Measurements from ENCODE around the gene SETD1A.
"Not testable (repeated sequence)": the region's sequence is repeated elsewhere in the genome, so short reads cannot be mapped to it uniquely, and the experiment has no call there.

The SETD1A gene

GRCh38 chr16:30930160-30930571, 27.4 kb upstream of the SETD1A start:
- DNase-seq, result no peak

GRCh38 chr16:30931068-30931650, 26.4 kb upstream of the SETD1A start:
- no peak for DNase-seq

GRCh38 chr16:30934827-30935557, 22.6 kb upstream of the SETD1A start:
- DNase-seq, result peak; percentile 6

GRCh38 chr16:30937692-30938091, 19.9 kb upstream of the SETD1A start:
- DNase-seq, result no peak

GRCh38 chr16:30939571-30939970, 18.0 kb upstream of the SETD1A start:
- not testable (repeated sequence) for DNase-seq

- peak; percentile 19 for DNase-seq
Observed at GRCh38 chr16:30941600-30942425, 15.7 kb upstream of the SETD1A start.

GRCh38 chr16:30942426-30942806, 15.1 kb upstream of the SETD1A start:
- DNase-seq, result no peak

- DNase-seq, result no peak
Observed at GRCh38 chr16:30944352-30944751, 13.2 kb upstream of the SETD1A start.

GRCh38 chr16:30946671-30947540, 10.6 kb upstream of the SETD1A start:
- DNase-seq, result no peak

GRCh38 chr16:30947541-30947858, 10.1 kb upstream of the SETD1A start:
- no peak for DNase-seq

GRCh38 chr16:30947859-30948666, 9.5 kb upstream of the SETD1A start:
- DNase-seq, result no peak

- no peak for DNase-seq
Observed at GRCh38 chr16:30948667-30949649, 8.6 kb upstream of the SETD1A start, which contains the start of gene ORAI3. ORAI3 (plus strand) TSS chr16:30949068; CDS start chr16:30949290, 222 bp downstream.

GRCh38 chr16:30949650-30950515, 7.7 kb upstream of the SETD1A start:
- no peak for DNase-seq

GRCh38 chr16:30950516-30951065, 7.0 kb upstream of the SETD1A start:
- no peak for DNase-seq

GRCh38 chr16:30951193-30951592, 6.4 kb upstream of the SETD1A start:
- DNase-seq, result no peak

GRCh38 chr16:30951750-30952149, 5.8 kb upstream of the SETD1A start:
- DNase-seq, result no peak

GRCh38 chr16:30953111-30953510, 4.4 kb upstream of the SETD1A start:
- no peak for DNase-seq

GRCh38 chr16:30953511-30954124, 3.9 kb upstream of the SETD1A start:
- peak; percentile 56 for DNase-seq

- no peak for DNase-seq
Observed at GRCh38 chr16:30954993-30955392, 2.6 kb upstream of the SETD1A start.
